WTC11 (cell line): ENCODE measurements around the gene LYSMD3.

Experiments used
- CTCF ChIP-seq: fragments of 200-600 bp; IDR thresholded peaks from 2 replicates; pipeline ENCODE4 v1.8.0; 2022; ENCODE audit warnings: antibody characterized with exemption
- ETV6 ChIP-seq: sonication (generic); formaldehyde crosslinking; IDR thresholded peaks from 2 replicates; pipeline ENCODE4 v1.8.1; 2022; ENCODE audit warnings: mild to moderate bottlenecking, missing genetic modification reagents
- NR3C1 ChIP-seq: sonication (generic); formaldehyde crosslinking; conservative IDR thresholded peaks from 2 replicates; pipeline ENCODE4 v1.8.1; 2023; ENCODE audit warnings: low read depth, mild to moderate bottlenecking, missing genetic modification reagents
- TEAD4 ChIP-seq: sonication (generic); formaldehyde crosslinking; IDR thresholded peaks from 2 replicates; pipeline ENCODE4 v1.8.0; 2022; ENCODE audit warnings: mild to moderate bottlenecking, missing genetic modification reagents
- ZNF138 ChIP-seq: sonication (generic); formaldehyde crosslinking; conservative IDR thresholded peaks from 2 replicates; pipeline ENCODE4 v1.8.1; 2022; ENCODE audit warnings: mild to moderate bottlenecking, moderate library complexity, missing genetic modification reagents
- TF ChIP-seq, protein P1 (sequence below): sonication (generic); formaldehyde crosslinking; conservative IDR thresholded peaks from 2 replicates; pipeline ENCODE4 v1.8.1; 2022; ENCODE audit warnings: mild to moderate bottlenecking, missing genetic modification reagents

- TF ChIP-seq ETV6 (CRISPR knock-in tag) (no peak), ZNF138 (CRISPR knock-in tag) (no peak), CTCF (no peak), TEAD4 (no peak), NR3C1 (CRISPR knock-in tag) (no peak)
- TF ChIP-seq, protein P1, sequence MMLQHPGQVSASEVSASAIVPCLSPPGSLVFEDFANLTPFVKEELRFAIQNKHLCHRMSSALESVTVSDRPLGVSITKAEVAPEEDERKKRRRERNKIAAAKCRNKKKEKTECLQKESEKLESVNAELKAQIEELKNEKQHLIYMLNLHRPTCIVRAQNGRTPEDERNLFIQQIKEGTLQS (CRISPR knock-in tag), result no peak
These were observed 22.0 kb upstream of the LYSMD3 start for GRCh38 chr5:90551376-90551775.
